Uterus (tissue), 2 donors: ENCODE data around the gene STMND1.

Source experiments
- CTCF ChIP-seq, 4 experiments: fragments of 200-600 bp in 2 of 4; fragments of 450-650 bp in 2 of 4; sonication (generic) in 2 of 4; IDR thresholded peaks; one replicate each; pipeline ENCODE4 v1.5.1; 2016 to 2019; ENCODE audit warnings: antibody characterized with exemption in 4 of 4, mild to moderate bottlenecking in 2 of 4, moderate library complexity in 1 of 4
- POLR2A ChIP-seq, 2 donors: fragments of 450-650 bp; IDR thresholded peaks; one replicate each; pipeline ENCODE4 v1.6.1; 2016; ENCODE audit warnings: antibody characterized with exemption in 2 of 2, mild to moderate bottlenecking in 1 of 2, moderate library complexity in 1 of 2

GRCh38 chr6:17179530-17180073 lies 77.8 kb downstream of the STMND1 start:
- TF ChIP-seq CTCF (IDR thresholded peaks at IDR 0.05) (no peak), POLR2A (IDR thresholded peaks at IDR 0.05) (no peak)
